Hematopoietic multipotent progenitor cell treated with erythropoietin and hydrocortisone succinate and interleukin-3 and kit ligand, for 17 days (in vitro differentiated cells): Measurements from ENCODE around the gene TMEM201.
"Not testable (repeated sequence)": the region's sequence is repeated elsewhere in the genome, so short reads cannot be mapped to it uniquely, and the experiment has no call there.

Experiments used
- DNase-seq: peaks from one replicate; pipeline ENCODE4 v3.0.0-alpha.2; 2015; ENCODE audit warnings: low spot score

Gene TMEM201

GRCh38 chr1:9621032-9621431, 32.3 kb downstream of the TMEM201 start:
- DNase-seq = no peak

GRCh38 chr1:9624081-9624480, 35.4 kb downstream of the TMEM201 start:
- DNase-seq = no peak

DNA sequence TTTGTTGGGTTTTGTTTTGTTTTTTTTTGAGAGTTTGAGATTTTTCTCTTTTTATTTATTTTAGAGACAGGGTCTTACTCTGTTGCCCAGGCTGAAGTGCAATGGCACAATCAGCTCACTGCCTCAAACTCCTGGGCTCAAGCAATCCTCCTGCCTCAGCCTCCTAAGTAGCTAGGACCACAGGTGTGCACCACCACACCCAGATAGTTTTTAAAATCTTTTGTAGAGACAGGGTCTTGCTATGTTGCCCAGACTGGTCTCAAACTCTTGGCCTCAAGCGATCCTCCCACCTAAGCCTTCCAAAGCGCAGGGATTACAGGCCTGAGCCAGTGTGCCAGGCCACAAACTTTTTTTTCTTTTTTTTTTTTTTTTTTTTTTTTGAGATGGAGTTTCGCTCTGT, 36.3 kb downstream of the TMEM201 start:
- DNase-seq = not testable (repeated sequence)

DNA sequence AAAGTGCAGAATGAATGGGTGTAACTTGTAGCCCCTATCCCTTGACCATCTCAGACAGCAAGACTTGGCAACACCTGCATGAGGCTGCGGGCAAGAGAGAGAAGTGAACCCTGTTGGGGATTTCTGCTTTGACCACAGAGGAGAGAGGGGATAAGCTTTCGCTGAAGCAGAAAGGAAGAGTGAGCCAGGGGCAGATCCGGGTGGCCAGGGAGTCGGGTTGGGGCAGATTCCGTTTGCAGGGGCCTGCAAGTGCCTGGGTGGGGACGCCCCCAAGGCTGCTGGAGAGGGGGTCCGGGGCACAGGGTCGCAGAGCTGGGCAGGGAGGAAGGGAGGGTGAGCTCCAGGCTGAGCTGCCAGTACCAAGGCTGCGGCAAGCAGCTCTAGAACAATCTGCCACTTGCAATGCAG, 37.5 kb downstream of the TMEM201 start:
- no peak for DNase-seq

DNA sequence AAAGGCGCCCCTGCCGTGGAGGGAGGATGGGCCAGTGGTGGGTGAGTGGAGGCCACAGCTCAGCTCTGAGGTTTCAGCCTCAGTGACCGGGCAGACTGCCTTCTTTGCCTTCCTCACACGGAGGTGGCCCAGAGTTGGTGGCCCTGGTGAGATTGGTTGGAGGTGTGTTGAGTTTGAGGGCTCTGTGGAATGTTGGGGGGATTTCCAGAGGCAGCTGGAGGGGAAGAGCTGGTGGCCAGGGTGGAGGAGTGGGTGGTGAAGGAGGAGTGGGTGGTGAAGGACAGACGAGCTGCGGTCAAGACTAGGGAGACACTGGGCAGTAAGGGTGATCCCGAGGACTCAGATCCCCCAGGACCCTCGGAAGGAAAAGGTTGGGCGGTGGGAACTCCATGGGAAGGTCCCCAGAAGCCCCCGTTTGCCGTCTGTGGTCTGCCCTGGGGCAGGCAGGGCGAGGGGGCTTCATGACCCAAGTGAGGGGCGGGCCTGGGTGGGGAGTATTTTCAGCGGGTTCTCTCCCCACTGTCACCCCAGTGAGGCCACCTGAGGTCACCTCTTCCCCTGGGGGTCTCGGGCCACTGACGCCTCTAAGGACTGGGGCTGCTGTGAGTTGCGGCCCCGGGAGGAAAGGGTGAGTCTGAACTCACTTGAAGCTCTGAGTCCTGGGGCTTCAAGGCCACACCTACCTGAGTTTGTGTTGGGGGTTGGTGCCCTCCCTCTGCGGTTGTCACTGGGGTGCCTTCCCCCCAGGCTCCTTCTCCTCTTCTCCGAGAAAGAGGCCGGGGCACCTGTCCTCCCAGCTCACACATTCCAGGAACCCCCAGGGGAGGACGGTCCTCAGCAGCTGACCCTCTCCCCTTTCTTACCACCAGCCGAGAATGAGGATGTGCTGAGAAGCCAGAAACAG, 40.1 kb downstream of the TMEM201 start:
- DNase-seq = no peak

- DNase-seq = no peak
Measured at GRCh38 chr1:9629445-9630201, 40.9 kb downstream of the TMEM201 start.

- DNase-seq = no peak
Measured at GRCh38 chr1:9630331-9631111, 41.8 kb downstream of the TMEM201 start.

DNA sequence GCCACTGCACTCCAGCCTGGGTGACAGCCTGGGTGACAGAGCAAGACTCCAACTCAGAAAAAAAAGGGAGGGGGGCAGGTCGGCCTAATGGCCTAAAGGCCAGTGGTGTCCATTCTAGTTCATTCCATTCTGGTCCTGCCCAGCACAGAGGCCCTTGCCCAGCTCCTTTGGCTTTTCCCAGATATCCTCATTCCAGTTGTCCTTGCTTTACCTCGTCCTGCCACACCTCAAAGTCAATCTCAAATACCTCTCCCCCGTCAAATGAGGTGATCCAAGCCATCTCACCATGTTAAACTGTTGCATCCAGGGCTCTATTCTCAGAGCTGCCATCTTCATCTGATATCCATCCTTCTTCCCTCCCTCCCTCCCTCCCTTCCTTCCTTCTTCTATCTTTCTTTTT, 42.9 kb downstream of the TMEM201 start:
- no peak for DNase-seq

GRCh38 chr1:9633493-9633892, 44.8 kb downstream of the TMEM201 start:
- DNase-seq = no peak

DNA sequence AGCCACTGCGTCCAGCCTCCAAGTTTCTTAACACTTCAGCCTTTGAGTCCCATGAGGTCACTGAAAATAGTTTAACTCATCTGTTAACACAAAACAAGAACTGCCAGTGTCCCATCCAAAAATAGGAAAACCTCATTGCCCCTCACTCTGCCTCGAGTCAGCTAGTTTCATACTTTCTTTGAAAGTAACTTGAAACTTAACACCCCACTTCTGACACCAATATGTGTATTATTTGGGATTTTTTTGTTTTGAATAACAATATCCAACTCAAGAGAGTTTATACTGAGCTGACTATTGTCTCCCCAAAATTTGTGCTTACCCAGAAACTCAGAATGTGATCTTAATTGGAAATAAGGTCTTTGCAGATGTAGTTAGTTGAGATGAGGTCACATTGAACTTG, 45.9 kb downstream of the TMEM201 start:
- no peak for DNase-seq

DNA sequence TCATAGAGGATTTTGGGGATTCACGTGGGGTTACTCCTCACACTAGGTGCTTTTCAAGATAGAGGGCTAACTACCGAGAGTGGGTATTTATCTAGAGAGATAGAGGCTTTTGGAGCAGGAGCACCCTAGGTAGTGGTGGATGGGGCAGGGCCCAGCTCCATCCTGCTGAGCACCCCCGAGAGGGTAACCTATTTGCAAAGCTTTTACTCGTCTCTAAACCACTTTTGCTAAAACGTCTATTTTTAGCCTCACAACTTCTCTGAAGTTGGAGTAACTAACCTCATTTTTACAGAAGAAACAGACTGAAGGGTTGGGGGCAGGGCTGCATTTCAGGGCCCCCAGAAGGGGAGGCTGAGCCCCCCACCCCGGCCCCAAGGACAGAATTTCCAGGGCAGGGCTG, 50.5 kb downstream of the TMEM201 start:
- no peak for DNase-seq

GRCh38 chr1:9643351-9644256, 54.9 kb downstream of the TMEM201 start:
- no peak for DNase-seq

GRCh38 chr1:9646037-9646436, 57.3 kb downstream of the TMEM201 start:
- no peak for DNase-seq

DNA sequence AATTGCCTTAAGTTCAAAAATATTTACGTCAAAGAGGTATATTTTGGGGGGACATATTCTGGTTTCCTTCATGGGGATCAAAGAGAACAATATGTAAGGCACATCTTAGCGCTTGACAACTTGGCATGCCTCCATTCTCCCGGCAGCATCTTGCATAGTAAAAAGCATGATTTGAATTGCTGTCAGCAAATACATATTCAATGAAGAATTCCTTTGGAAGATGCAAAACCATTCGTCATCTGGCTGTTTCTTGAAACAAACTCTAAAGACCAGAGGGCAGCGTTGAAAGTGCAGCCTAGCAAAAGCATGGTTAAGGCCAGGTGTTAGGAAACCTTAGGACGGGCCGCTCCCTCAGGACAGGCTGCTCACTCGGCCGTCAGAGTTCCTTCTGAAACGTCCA, 59.5 kb downstream of the TMEM201 start:
- no peak for DNase-seq

DNA sequence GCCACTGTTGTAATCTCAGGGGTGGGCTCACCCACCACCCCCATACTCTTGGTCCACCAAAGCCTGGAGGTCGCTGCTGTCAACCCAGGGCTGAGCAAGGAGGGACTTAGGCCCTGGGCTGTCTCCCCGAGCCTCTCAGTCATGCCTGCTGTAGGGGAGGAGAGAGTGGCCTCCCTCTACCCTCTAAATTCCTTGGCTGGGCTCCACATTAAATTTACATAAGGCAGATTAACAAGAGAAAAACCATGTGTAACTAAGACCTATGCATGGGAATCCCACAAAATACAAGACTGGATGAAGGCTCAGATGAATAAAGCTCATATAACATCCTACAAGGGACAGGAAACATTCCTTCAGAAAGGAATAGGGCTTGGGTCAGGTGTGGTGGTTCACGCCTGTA, 61.1 kb downstream of the TMEM201 start:
- DNase-seq = no peak

DNA sequence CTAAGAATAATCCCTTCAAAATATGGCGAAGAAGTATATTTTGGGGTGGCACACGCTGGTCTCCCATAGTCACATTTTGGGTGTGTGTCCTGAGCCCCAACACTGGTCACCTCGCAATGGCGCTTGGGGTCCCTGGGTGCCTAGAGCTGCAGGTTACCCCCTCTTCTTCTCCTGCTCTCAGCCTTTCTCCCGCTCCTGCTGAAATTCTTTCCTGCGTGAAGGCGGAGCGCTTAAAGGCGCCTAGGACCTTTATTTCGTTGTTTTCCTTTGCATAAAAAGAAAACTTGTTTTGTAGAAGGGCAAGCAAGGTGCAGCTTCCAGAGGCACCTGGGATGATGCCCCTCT, 62.5 kb downstream of the TMEM201 start:
- DNase-seq = no peak

DNA sequence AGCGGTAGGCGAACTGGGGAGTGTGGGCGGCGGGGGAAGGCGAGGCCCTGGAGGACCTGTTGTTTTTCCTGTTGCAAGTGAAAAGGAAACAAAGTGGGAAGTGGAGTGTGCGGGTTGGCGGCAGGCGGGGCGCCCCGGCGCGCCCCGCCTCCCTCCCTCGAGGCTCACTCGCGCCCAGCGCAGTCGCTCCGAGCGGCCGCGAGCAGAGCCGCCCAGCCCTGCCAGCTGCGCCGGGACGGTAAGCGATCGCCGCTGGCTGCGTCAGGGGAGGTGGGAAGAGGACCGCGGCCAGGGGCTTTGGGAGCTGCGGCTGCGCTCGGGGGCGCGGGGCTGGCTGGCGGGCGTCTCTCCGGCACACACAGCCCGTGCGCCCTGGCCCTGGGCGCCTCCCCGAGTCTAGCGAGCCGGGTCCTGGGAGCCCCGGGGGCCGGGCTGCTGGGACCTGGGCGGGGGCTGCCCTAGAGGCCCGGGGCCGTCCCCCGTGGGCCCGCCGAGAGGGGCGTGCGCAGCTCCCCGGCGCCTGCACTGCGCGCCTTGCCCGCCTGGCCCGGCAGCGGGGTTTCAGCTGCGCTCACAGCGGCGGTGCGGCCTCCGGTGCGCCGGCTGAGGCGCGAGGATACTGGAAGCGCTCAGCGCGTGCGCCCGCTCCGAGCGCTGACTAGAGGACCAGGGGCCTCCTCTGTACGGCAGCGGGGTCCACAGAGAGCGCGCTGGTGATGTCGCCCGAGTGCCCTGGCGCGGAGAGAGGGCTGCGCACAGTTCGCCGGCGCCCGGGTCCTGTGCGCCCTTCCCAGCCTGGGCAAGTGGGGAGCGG, 63.1 kb downstream of the TMEM201 start, which contains the start of gene PIK3CD:
Gene PIK3CD (plus strand): TSS at position 167 of the 814 bp plus-strand sequence. CDS start 58,725 bp downstream, outside the sequence.
- DNase-seq = no peak

DNA sequence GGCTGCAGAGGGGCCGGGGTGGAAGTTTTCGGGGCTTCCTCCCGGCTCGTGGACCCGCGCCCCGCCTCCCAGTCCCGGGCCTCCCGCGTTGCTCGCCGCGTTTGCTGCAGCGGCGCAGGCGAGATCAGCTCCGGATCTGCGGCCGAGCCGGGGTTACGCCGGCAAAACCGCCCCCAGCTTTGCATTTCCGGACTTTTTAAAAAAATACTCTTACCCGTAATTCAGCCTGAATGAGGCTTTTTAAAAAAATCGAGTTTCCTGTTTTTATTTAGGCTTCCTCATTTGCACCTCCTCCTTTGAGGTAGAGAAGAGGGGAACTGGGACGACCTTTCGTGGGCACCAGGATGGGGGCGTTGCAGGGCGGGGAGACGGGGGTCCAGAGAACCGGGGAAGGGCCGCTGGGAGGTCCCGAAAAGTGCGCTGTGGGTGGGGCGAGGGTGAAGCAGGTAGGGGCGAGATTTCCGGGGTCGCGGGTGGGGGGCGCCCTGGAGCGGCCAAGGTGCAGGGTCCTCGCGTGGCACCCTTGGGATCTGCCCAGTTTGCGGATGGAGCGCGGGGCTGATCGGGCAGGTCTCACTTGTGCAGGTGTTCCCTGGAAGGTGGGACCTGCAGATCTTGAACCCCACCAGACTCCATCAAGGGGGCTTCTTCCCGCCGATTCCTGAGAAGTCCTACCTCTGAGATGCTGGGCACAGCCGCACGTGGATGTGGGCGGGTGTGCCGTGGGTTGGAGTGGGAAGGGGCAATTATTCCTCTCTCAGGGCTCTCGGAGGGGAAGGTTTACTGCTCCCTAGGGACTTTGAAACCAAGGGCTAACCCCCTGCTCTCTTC, 63.9 kb downstream of the TMEM201 start:
- no peak for DNase-seq

DNA sequence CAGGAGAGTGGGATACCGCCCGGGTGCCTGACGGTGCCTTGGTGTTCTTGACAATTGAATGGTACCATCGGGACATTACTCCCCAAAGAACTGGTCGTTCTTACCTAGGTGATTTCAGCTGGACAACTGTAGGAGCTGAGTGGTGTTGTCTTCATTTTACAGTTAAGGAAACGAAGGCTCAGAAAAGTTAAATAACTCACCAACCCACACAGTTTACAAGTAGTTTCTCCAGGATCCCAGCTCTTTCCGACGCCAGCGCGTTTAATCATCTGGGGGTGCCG, 64.4 kb downstream of the TMEM201 start:
- DNase-seq = no peak

DNA sequence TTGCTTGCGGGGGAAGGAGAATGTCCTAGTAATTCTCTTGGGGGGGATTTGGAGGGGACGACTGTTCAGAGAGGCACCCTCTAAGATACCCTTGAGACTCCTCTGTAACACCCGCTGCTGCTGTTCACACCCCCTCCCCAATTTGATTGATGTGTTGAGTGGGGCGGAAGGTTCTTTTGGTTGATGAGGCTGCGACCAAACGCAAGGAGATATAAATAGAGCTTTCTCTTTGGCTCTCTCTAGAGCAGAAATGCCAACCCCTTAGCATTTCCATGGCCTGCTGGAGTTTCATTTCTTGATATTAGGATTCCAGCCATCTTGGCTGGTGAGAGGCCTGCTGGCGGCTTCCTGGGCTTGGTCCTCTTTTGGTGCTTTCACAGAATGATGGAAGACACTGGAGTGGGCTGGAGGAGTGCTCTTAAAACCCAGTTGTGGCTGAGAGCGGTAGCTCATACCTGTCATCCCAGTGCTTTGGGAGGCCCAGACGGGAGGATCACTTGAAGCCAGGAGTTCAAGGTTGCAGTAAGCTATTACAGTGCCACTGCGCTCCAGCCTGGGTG, 64.9 kb downstream of the TMEM201 start:
- no peak for DNase-seq
